K562 (cell line): Measurements from ENCODE around the gene LAMB2. TPM values are rescaled to one million over a fixed set of nuclear protein-coding genes. Genes with fewer than 3 reads are reported as not detected.

Source experiments
- ATAC-seq: fragments of 200-7000 bp; cut with Tn5 transposase; 3 replicates; pipeline ENCODE4 v1.9.1; 2020; ENCODE audit warnings: moderate library complexity
- BruUV-seq: library from RNA; stranded (reverse); fragments of 400-500 nt; replicated peaks from 2 replicates; lab custom pipeline; 2021; lab: Mats Ljungman, UMichigan
- CTCF ChIA-PET: fragments of 300-600 bp; formaldehyde crosslinking; extraction: SDS; loops from one replicate; lab custom pipeline; 2021; ENCODE audit warnings: low intra/inter-chr PET ratio; lab: Yijun Ruan, JAX
- POLR2A ChIA-PET: fragments of 300-600, 350-650 bp; sonication (Branson Sonifier 250); formaldehyde crosslinking; extraction: SDS; loops from one replicate; lab custom pipeline; 2021; ENCODE audit warnings: antibody characterized with exemption, inconsistent platforms; lab: Yijun Ruan, JAX
- DNase-seq, 4 experiments: peaks; one replicate each; pipeline versions ENCODE4 v3.0.0 to v3.0.0-alpha.2; 2011 to 2018; ENCODE audit warnings: low spot score in 3 of 4, mixed read lengths in 3 of 4; ENCODE audit errors: extremely low read depth in 1 of 4
- FAIRE-seq: peaks from 2 replicates; lab custom pipeline; 2011; peaks lifted over from hg19 to GRCh38; lab: Jason Lieb, UNC
- H2AFZ ChIP-seq: 2 replicates; pipeline ENCODE4 v1.6.0; 2011; ENCODE audit warnings: low read depth, low read length, control low read depth, inconsistent platforms
- H3K27ac ChIP-seq: fragments of 200-600 bp; 3 replicates; pipeline ENCODE4 v1.8.0; 2011; ENCODE audit warnings: low read depth, mild to moderate bottlenecking, control low read depth, inconsistent platforms, low read length, moderate library complexity, mixed read lengths; ENCODE audit errors: extremely low read depth
- H3K27me3 ChIP-seq, 2 experiments: fragments of 300-600 bp in 1 of 2; 2 replicates in 1 of 2; 3 replicates in 1 of 2; pipeline versions ENCODE4 v1.6.0 to v1.8.0; 2011; ENCODE audit warnings: inconsistent platforms in 2 of 2, low read length in 2 of 2, mild to moderate bottlenecking in 1 of 2, mixed read lengths in 1 of 2, moderate library complexity in 1 of 2; ENCODE audit not compliant: control insufficient read depth in 2 of 2, insufficient read depth in 2 of 2
- H3K36me3 ChIP-seq: fragments of 300-600 bp; 3 replicates; pipeline ENCODE4 v1.8.0; 2011; ENCODE audit warnings: mild to moderate bottlenecking, low read length, inconsistent platforms; ENCODE audit not compliant: control insufficient read depth, insufficient read depth
- H3K4me1 ChIP-seq, 2 experiments: fragments of 200-600 bp in 1 of 2; replicated peaks in 1 of 2; 2 replicates in 1 of 2; 3 replicates in 1 of 2; pipeline versions ENCODE4 v1.5.1 to v1.8.0; 2011; ENCODE audit warnings: inconsistent platforms in 2 of 2, low read length in 2 of 2, mild to moderate bottlenecking in 1 of 2, mixed read lengths in 1 of 2, moderate library complexity in 1 of 2; ENCODE audit not compliant: control insufficient read depth in 2 of 2, insufficient read depth in 2 of 2
- H3K4me2 ChIP-seq: 2 replicates; pipeline ENCODE4 v1.6.1; 2011; ENCODE audit warnings: low read length, control low read depth, inconsistent platforms, mixed read lengths; ENCODE audit not compliant: insufficient read depth
- H3K4me3 ChIP-seq: fragments of 200-600 bp; sonication (generic), shearing (Covaris generic); 2 replicates; pipeline ENCODE4 v1.5.1; 2016; ENCODE audit warnings: control low read depth, inconsistent platforms
- H3K79me2 ChIP-seq: fragments of 200-600 bp; 3 replicates; pipeline ENCODE4 v1.8.0; 2011; ENCODE audit warnings: low read length, inconsistent platforms; ENCODE audit not compliant: control insufficient read depth, insufficient read depth
- H3K9ac ChIP-seq, 2 experiments: 2 replicates each; pipeline versions ENCODE4 v1.6.0 to v1.6.1; 2011; ENCODE audit warnings: low read depth in 2 of 2, low read length in 2 of 2, control low read depth in 1 of 2, inconsistent platforms in 1 of 2, mild to moderate bottlenecking in 1 of 2, mixed read lengths in 1 of 2; ENCODE audit not compliant: insufficient read depth in 1 of 2
- H3K9me1 ChIP-seq: one replicate; pipeline ENCODE4 v1.6.0; 2011; ENCODE audit warnings: inconsistent platforms, mild to moderate bottlenecking, low read length, moderate library complexity; ENCODE audit not compliant: control insufficient read depth, insufficient read depth
- H3K9me3 ChIP-seq: replicated peaks from 2 replicates; pipeline ENCODE4 v1.5.1; 2011; ENCODE audit warnings: low read depth, low read length, inconsistent platforms; ENCODE audit not compliant: control insufficient read depth, insufficient read depth
- H4K20me1 ChIP-seq: replicated peaks from 2 replicates; pipeline ENCODE4 v1.6.1; 2011; ENCODE audit warnings: low read length, inconsistent platforms, mixed read lengths; ENCODE audit not compliant: control insufficient read depth, insufficient read depth
- ATF1 ChIP-seq, 2 experiments: fragments of 450-650 bp in 1 of 2; IDR thresholded peaks; 2 replicates each; pipeline ENCODE4 v1.6.1; 2016; ENCODE audit warnings: missing compliant biosample characterization in 1 of 2, missing genetic modification characterization in 1 of 2
- GTF2F1 ChIP-seq: IDR thresholded peaks from 2 replicates; pipeline ENCODE4 v1.6.1; 2011; ENCODE audit warnings: low read depth, low read length, improper control_type of control experiment
- HOXB6 ChIP-seq: fragments of 250-450 bp; sonication (Bioruptor Pico); IDR thresholded peaks from 2 replicates; pipeline ENCODE4 v1.5.1; 2022; ENCODE audit warnings: mild to moderate bottlenecking, borderline replicate concordance
- MEF2D ChIP-seq: conservative IDR thresholded peaks from 2 replicates; pipeline ENCODE4 v1.6.1; 2016; ENCODE audit warnings: low read depth, missing genetic modification characterization, missing compliant biosample characterization
- NBN ChIP-seq: fragments of 450-650 bp; IDR thresholded peaks from 2 replicates; pipeline ENCODE4 v1.6.1; 2016; ENCODE audit warnings: low read depth, mild to moderate bottlenecking
- POLR2AphosphoS5 ChIP-seq: IDR thresholded peaks from 2 replicates; pipeline ENCODE4 v1.6.1; 2011; ENCODE audit warnings: mild to moderate bottlenecking, low read depth, low read length, moderate library complexity; ENCODE audit not compliant: control insufficient read depth, insufficient read depth
- SMARCA4 ChIP-seq: fragments of 450-650 bp; IDR thresholded peaks from 2 replicates; pipeline ENCODE4 v1.6.1; 2016
- TFE3 ChIP-seq: fragments of 450-650 bp; formaldehyde crosslinking; IDR thresholded peaks from 2 replicates; pipeline ENCODE4 v1.4.0; 2020; ENCODE audit warnings: mild to moderate bottlenecking, mixed read lengths
- ZFP36 ChIP-seq: fragments of 150-350 bp; IDR thresholded peaks from 2 replicates; pipeline ENCODE4 v1.6.1; 2018; ENCODE audit warnings: low read length, low read depth; ENCODE audit not compliant: partially characterized antibody
- WGBS: fragments of 100-300 bp; shearing (Covaris generic); methylation state at CpG from one replicate; pipeline ENCODE4 v1.1.6; 2016; ENCODE audit warnings: low coverage, mixed read lengths; ENCODE audit not compliant: insufficient coverage; ENCODE audit errors: missing lambda C conversion rate; 5-methylcytosine and 5-hydroxymethylcytosine counted together
- in situ Hi-C: fragments of 300-500 bp; cut with MboI; formaldehyde crosslinking; loops from 4 replicates; pipeline ENCODE4 v1.15.0; 2018; ENCODE audit warnings: inconsistent platforms, mixed read lengths
- intact Hi-C: fragments of 100-400 bp; cut with micrococcal nuclease; formaldehyde crosslinking; loops from 2 replicates; pipeline ENCODE4 v1.14.2; 2022
- polyA plus RNA-seq, 8 experiments: library from polyadenylated mRNA; depleted of rRNA in 4 of 8; stranded (reverse) in 5 of 8; unstranded in 3 of 8; fragments of >200 nt; fragmentation: Nextera tagmentation in 2 of 8; fragmentation: Illumina TruSeq in 1 of 8; extraction: Ambion mirVana in 2 of 8; extraction: Trizol in 1 of 8; gene quantifications; 2 replicates each; pipeline versions ENCODE4 v1.2.1 to v1.2.3, GENCODE V29; 2011 to 2014; ENCODE audit warnings: inconsistent platforms in 1 of 8, missing spikeins in 1 of 8
- total RNA-seq, 7 experiments: library from RNA; depleted of rRNA in 6 of 7; stranded (reverse); fragments of >200 nt in 6 of 7; fragmentation: Illumina TruSeq in 2 of 7; extraction: Trizol in 2 of 7; gene quantifications; 2 replicates each; pipeline versions ENCODE4 v1.2.1 to v1.2.3, GENCODE V29; 2011 to 2021; ENCODE audit warnings: low replicate concordance in 1 of 7
- TF ChIP-seq, protein P1 (sequence below), 2 experiments: fragments of 450-650 bp in 1 of 2; sonication (generic) in 1 of 2; formaldehyde crosslinking; conservative IDR thresholded peaks; 2 replicates each; pipeline versions ENCODE4 v1.4.0 to v1.8.1; 2020 to 2022; ENCODE audit warnings: mild to moderate bottlenecking in 1 of 2, missing genetic modification reagents in 1 of 2
- TF ChIP-seq, protein P2 (sequence below): fragments of 250-450 bp; sonication (Bioruptor Pico); IDR thresholded peaks from 2 replicates; pipeline ENCODE4 v1.5.0; 2021; ENCODE audit warnings: mild to moderate bottlenecking, moderate library complexity

LAMB2 gene
- total and polyA plus RNA-seq, 9 of the 15 experiments (the other 6 are each of a cell fraction or from before 2014, with no cell fraction given), result 1.4 to 26.0 (median 16.2) TPM

DNA sequence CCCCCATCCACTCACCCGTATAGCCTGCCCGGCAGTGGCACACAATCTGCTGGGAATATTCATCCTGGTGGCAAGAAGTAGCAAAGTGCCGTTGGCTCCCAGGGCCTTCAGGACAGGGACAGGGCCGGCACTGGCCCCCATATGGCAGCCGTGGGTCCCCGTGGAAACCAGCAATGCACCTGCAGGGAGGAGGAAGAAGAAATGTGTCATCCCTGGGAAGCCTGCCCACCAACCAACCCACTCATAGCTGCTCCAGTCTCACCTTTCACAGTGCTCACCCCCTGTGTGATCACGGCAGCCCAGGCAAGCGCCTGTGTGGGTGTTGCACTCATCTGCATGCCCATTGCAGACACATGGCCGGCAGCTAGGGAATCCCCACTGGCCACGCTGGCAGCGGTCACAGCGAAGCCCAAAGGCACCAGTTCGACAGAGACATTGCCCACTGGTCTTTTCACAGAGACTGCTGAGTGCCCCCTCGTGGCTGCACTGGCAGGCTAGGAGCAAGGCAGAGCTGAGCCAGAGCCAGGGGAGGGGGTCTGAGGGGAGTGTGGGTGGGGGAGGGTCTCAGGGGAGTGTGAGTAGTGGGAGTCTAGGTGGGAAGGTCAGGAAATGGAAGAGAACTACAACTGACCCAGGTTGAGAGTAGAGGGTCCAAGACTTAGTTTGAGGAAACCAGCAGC is 7.7 kb downstream of the LAMB2 start (continued):
- TF ChIP-seq ZFP36 (no peak), HOXB6 (CRISPR knock-in tag) (no peak)
- TF ChIP-seq, all 486 proteins: peak for 2

DNA sequence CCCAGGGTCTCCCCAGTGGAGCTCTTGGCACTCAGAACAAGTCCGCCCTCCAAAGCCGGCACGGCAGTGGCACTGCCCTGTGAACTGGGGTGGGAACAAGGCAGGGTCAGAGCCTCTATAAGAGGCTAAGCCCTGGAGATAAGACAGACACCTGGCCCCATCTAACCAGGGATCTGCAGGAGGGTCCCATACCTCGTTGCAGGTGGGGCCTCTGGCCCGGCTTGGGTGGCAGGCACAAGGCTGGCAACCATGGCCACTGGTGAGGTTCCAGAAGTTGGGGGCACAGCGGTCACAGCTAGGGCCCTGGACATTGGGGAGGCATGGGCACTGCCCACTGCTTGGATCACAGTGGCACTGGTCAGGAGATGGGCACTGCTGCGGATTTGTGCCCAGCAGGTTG is 8.6 kb downstream of the LAMB2 start:
- intact Hi-C loops, result no loop called here
- Histone ChIP-seq H3K36me3 (peaks cover 5% of the 10 kb centered on the region; the same call in 1 of the 3 replicates), H3K9me1 (no peaks in the 10 kb centered on the region), H3K27me3 (no peaks in the 10 kb centered on the region), H3K27ac (no peak overlapping the region), H3K4me2 (no peak overlapping the region), H3K9me3 (no peaks in the 10 kb centered on the region), H3K4me1 (peaks cover 7 to 39% of the 10 kb centered on the region in 2 experiments; a peak in 4 of 5 replicates), H4K20me1 (no peaks in the 10 kb centered on the region)
- 43% methylated on average over 5 of the region's 7 CpGs for WGBS
- no peak for TF ChIP-seq NBN
- no peak for TF ChIP-seq SMARCA4
- TF ChIP-seq, protein P1, sequence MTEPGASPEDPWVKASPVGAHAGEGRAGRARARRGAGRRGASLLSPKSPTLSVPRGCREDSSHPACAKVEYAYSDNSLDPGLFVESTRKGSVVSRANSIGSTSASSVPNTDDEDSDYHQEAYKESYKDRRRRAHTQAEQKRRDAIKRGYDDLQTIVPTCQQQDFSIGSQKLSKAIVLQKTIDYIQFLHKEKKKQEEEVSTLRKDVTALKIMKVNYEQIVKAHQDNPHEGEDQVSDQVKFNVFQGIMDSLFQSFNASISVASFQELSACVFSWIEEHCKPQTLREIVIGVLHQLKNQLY (CRISPR knock-in tag; conservative IDR thresholded peaks at IDR 0.05), result no peak
- no peak for TF ChIP-seq GTF2F1
- TF ChIP-seq ATF1 (CRISPR knock-in tag; IDR thresholded peaks at IDR 0.05), result no peak
- no peak for TF ChIP-seq ATF1 (tag; IDR thresholded peaks at IDR 0.05)
- TF ChIP-seq POLR2AphosphoS5, result no peak
- TF ChIP-seq, protein P2, sequence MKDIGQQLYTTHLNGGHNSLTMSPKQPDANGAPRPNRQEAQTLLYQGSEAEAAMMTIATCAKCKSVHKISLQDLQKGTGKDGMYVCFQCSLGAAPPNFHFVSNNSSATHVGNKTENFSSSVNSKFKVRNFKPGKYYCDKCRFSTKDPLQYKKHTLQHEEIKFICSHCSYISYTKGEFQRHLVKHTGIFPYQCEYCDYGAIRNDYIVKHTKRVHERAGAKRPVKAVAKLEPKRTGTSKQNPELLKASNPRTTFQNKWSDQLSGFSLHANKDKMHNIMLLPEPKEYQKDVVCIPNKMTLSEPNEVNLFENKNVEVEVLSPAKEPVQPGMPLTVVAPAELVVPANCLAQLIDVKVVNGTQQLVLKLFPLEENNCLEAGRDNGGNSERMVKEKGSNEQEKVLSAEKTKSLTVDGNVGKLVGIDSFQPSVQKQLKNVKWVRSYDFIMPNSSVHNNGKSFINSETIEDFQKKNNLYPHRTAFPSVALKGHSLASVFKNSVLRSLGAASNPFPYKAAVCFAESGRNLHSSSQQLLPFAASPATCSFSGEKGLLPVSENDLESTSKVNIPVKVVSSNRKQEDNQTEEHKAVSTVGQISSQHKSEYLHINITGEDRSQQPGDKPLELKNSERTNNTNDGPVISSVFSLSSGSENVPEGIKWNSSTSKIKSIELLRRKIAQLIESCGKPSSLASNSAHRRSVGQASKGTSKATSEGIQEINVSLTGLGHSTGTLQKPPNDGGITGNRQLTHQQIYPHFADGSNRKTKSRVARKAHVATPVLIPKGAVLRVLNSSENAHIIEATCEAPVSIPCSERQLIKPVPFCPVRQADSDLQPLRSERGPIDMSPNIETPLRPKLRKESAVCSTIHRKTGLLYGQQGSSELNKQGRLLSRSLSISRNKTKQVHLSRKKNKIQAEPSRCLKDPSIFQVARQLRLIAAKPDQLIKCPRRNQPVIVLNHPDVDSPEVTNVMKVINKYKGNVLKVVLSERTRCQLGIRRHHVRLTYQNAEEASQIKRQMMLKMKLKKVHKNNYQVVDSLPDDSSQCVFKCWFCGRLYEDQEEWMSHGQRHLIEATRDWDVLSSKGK, result no peak
- TF ChIP-seq MEF2D, result no peak
- TF ChIP-seq TFE3 (CRISPR knock-in tag), result no peak
- TF ChIP-seq, all 486 proteins: peak for 0
- FAIRE-seq (no peak), ATAC-seq (no peak), DNase-seq (no peak)
- ChIA-PET POLR2A (interaction anchor here (2.1 kb wide), 1 partner anchor 8 kb away, joined by 5 read pairs; the partner anchor contains the start of gene LAMB2), CTCF (no interaction called here)
- Histone ChIP-seq H3K79me2 (peaks cover 14% of the 10 kb centered on the region), H3K4me3 (no peak overlapping the region), H3K9ac (peak overlapping the region in 1 of 2 experiments; percentile 17; a peak in 1 of 4 replicates), H2AFZ (no peak overlapping the region)
- in situ Hi-C loops, result no loop called here
- BruUV-seq, result no TSS peak
